ENCODE data around the gene RGS7.
"Not testable (repeated sequence)": the region's sequence is repeated elsewhere in the genome, so short reads cannot be mapped to it uniquely, and the experiment has no call there.

RGS7 gene

GRCh38 chr1:241139047-241139446, 218.0 kb downstream of the RGS7 start:
- DNase-seq (ENCODE audit: low read depth in 2 of 2), result no peak

- DNase-seq (ENCODE audit: low read depth in 2 of 2), result no peak
Measured at GRCh38 chr1:241138248-241138647, 218.8 kb downstream of the RGS7 start.

- no peak for DNase-seq (ENCODE audit: low read depth in 2 of 2)
Measured at GRCh38 chr1:241136389-241136788, 220.6 kb downstream of the RGS7 start.

GRCh38 chr1:241131636-241132194, 225.3 kb downstream of the RGS7 start:
- no peak for DNase-seq (ENCODE audit: low read depth in 2 of 2)

GRCh38 chr1:241130881-241131280, 226.1 kb downstream of the RGS7 start:
- no peak for DNase-seq (ENCODE audit: low read depth in 2 of 2)

GRCh38 chr1:241129207-241129960, 227.6 kb downstream of the RGS7 start:
- no peak for DNase-seq (ENCODE audit: low read depth in 2 of 2)

- DNase-seq (ENCODE audit: low read depth in 2 of 2), result no peak
Measured at GRCh38 chr1:241125286-241125685, 231.7 kb downstream of the RGS7 start.

- no peak for DNase-seq (ENCODE audit: low read depth in 2 of 2)
Measured at GRCh38 chr1:241118049-241118448, 239.0 kb downstream of the RGS7 start.

- DNase-seq (ENCODE audit: low read depth in 2 of 2), result no peak
Measured at GRCh38 chr1:241115784-241116183, 241.2 kb downstream of the RGS7 start.

GRCh38 chr1:241114699-241115233, 242.2 kb downstream of the RGS7 start:
- no peak for DNase-seq (ENCODE audit: low read depth in 2 of 2)

- no peak for DNase-seq (ENCODE audit: low read depth in 2 of 2)
Measured at GRCh38 chr1:241113557-241113956, 243.4 kb downstream of the RGS7 start.

- no peak for DNase-seq (ENCODE audit: low read depth in 2 of 2)
Measured at GRCh38 chr1:241109039-241109438, 248.0 kb downstream of the RGS7 start.

GRCh38 chr1:241105147-241105546, 251.9 kb downstream of the RGS7 start:
- no peak for DNase-seq (ENCODE audit: low read depth in 2 of 2)

- no peak for DNase-seq (ENCODE audit: low read depth in 2 of 2)
Measured at GRCh38 chr1:241102664-241103063, 254.3 kb downstream of the RGS7 start.

GRCh38 chr1:241101622-241102021, 255.4 kb downstream of the RGS7 start:
- no peak for DNase-seq (ENCODE audit: low read depth in 2 of 2)

- DNase-seq (ENCODE audit: low read depth in 2 of 2), result no peak
Measured at GRCh38 chr1:241097479-241097878, 259.5 kb downstream of the RGS7 start.

GRCh38 chr1:241096982-241097381, 260.0 kb downstream of the RGS7 start:
- DNase-seq (ENCODE audit: low read depth in 2 of 2), result no peak

GRCh38 chr1:241095847-241096246, 261.2 kb downstream of the RGS7 start:
- DNase-seq (ENCODE audit: low read depth in 2 of 2), result no peak

GRCh38 chr1:241090798-241091197, 266.2 kb downstream of the RGS7 start:
- no peak for DNase-seq (ENCODE audit: low read depth in 2 of 2)

- DNase-seq (ENCODE audit: low read depth in 2 of 2), result not testable (repeated sequence)
Measured at GRCh38 chr1:241089066-241089465, 267.9 kb downstream of the RGS7 start.

GRCh38 chr1:241088075-241088474, 268.9 kb downstream of the RGS7 start:
- DNase-seq (ENCODE audit: low read depth in 2 of 2), result not testable (repeated sequence)

GRCh38 chr1:241086686-241087085, 270.3 kb downstream of the RGS7 start:
- DNase-seq (ENCODE audit: low read depth in 2 of 2), result no peak

GRCh38 chr1:241083285-241083684, 273.7 kb downstream of the RGS7 start:
- no peak for DNase-seq (ENCODE audit: low read depth in 2 of 2)

Measured in stimulated activated CD4-positive, alpha-beta T cell treated with anti-CD3 and anti-CD28 coated beads, Interleukin-1b, Interleukin-23, amount 100 ng/mL, for 1 hour (primary cell).